M059J (cell line): ENCODE results near the gene LY6G6C. TPM values are rescaled to one million over a fixed set of nuclear protein-coding genes. Genes with fewer than 3 reads are reported as not detected.

ENCODE experiments used
- DNase-seq: peaks from one replicate; pipeline ENCODE4 v3.0.0-alpha.2; 2012; ENCODE audit warnings: low read depth
- total RNA-seq: library from RNA; depleted of rRNA; stranded (reverse); fragments of >200 nt; shearing (Covaris generic); gene quantifications from 2 replicates; pipeline ENCODE4 v1.2.3, GENCODE V29; 2014; rRNA removed

The LY6G6C gene
- total RNA-seq, 1 experiment from 2014 or later, result not detected

DNA sequence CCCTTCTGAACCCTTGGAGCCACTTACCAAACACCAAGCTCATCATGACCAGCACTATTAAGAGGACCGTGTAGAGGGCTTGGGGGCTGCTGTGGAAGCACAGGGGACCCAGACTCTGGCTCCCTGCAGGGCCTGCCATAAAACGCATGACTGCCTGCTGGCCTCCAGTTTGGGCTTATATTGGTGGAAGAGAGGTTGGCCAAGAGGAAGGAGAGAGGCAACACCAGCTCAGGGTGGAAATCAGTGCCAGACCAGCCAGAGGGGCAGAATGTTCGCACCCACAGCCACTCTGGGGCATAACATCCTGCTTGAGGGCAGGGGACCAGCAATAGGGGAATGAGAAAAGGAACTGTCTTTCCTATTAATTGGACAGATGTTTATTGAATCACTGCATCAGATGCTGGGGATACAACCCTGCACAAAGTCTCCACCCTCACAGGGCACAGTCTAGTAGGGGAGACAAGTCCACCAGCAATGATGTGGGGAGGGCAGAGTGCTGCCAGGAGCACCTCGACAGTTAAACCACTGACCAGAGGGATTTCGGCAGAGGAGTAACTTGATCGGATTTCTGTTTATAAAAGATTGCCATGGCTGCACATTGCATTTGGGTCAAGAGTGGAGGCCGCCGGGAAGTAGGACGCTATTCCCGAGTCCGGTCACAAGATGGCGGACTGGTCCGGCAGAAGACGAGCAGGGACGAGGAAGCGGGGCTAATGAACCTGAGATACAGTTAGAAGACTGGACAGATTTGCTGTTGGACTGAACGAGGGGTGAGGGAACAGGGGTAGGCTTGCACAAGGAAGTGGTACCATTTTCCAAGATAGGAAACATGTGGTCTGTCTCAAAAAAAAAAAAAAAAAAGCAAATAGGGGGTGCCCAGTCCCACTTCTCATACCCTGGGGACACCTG is 41.1 kb downstream of the LY6G6C start, which contains the start of gene LY6G5C:
TSS of gene LY6G5C (minus strand) at position 842 of the 909 bp plus-strand sequence. CDS start at position 148, 694 bp downstream.
- DNase-seq, result peak; percentile 93

DNA sequence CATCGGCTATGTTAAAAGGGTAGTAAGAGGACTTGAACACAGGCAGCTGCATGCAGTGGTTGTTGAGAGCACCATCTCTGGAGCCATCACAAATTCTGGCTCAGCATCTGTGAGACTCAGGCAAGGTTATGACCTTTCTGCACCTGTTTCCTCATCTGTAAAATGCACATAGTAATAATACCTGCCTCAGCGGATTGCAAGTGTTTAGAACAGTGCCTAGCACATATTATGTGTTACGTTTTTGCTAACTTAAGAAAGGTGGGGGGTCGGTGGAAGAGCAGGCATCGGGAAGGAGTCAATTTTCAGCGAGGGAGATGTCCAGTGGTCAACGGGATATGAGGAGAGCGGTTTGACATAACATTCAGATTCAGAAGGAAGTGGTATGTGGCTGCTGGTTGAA is 43.6 kb downstream of the LY6G6C start:
- DNase-seq, result no peak

DNA sequence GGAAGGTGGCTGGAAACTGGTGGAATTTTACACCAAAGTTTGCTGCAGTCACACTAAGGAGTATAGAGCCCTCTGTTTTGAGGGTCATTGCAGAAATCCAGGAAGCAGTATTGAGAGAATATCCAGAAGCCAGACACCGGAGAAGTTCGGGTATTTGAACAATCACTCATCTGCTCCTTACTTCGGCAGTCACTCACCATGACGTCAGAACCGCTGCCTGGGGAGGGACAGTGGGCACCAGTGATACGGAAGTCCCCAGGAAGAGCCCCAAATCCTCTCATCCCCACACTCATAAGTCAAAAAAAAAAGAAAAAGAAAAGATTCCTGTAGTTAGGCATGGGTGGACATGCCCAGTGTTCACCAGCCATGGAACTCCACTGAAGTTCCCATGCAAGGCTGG is 44.6 kb downstream of the LY6G6C start:
- no peak for DNase-seq

DNA sequence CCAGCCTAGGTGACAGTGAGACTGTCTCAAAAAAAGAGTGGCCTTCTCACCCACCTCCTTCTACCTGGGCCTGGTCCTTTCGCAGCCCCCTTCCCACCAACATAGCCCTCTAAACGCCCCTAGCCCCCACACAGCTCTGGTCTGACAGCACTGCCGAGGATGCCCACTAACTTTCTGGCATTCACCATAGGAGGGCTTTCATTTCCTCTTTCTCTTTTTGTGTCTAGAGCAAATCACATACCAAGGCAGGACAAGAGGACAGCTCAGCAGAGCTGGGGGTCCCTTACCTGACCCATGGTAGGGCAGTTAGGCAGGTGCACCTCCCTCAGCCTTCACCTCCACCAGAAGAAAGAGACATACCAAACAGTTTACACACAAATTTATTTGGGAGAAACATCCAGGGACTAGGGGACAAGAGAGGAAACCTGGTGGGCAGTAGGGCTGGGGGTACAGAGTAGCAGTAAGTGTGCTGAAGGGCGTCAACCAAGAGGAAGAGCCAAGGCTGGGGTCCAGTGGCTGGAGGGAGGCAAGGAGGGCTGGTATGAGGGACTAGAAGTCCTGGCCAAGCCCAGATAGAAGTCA is 45.1 kb downstream of the LY6G6C start:
- no peak for DNase-seq

DNA sequence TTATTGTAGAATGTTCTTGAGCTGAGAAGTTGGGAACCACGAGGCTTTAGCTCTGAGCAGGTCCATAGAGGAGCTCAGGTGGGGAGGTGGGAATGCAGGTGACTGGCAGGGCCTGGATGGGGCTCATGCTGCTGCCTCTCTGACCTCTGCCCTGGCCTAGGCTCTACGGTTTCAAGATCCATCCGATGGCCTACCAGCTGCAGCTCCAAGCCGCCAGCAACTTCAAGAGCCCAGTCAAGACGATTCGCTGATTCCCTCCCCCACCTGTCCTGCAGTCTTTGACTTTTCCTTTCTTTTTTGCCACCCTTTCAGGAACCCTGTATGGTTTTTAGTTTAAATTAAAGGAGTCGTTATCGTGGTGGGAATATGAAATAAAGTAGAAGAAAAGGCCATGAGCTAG is 51.9 kb downstream of the LY6G6C start, which contains the start of gene LY6G5B:
TSS of gene LY6G5B (plus strand) at position 301 of the 400 bp plus-strand sequence. CDS start 975 bp downstream, outside the sequence.
- DNase-seq, result no peak

Other genes starting within 250 kb of the LY6G6C start
- 47.6 and 59.9 TPM in 2 replicates for gene MICB, start 223.6 kb downstream of the LY6G6C start, total RNA-seq
- gene MCCD1, start 192.8 kb downstream of the LY6G6C start, total RNA-seq, result not detected in 2 replicates
- 351 and 506 TPM in 2 replicates for gene DDX39B, start 179.7 kb downstream of the LY6G6C start, total RNA-seq
- gene ATP6V1G2, start 175.1 kb downstream of the LY6G6C start, total RNA-seq, result 0.20 TPM in 1 of 2 replicates, not detected in the other
- 12.8 and 25.7 TPM in 2 replicates for gene NFKBIL1, start 174.1 kb downstream of the LY6G6C start, total RNA-seq
- gene LTA, start 149.5 kb downstream of the LY6G6C start, total RNA-seq, result not detected in 2 replicates
- 0.47 and 0.62 TPM in 2 replicates for gene TNF, start 146.2 kb downstream of the LY6G6C start, total RNA-seq
- gene LTB, start 139.3 kb downstream of the LY6G6C start, total RNA-seq, result 2.1 and 4.6 TPM in 2 replicates
- not detected in 2 replicates for gene LST1, start 135.5 kb downstream of the LY6G6C start, total RNA-seq
- gene NCR3, start 128.7 kb downstream of the LY6G6C start, total RNA-seq, result not detected in 2 replicates
- gene AIF1, start 106.5 kb downstream of the LY6G6C start, total RNA-seq, result not detected in 2 replicates
- 71.4 and 121 TPM in 2 replicates for gene PRRC2A, start 101.0 kb downstream of the LY6G6C start, total RNA-seq
- gene BAG6, start 69.1 kb downstream of the LY6G6C start, total RNA-seq, result 194 and 317 TPM in 2 replicates
- gene APOM, start 65.9 kb downstream of the LY6G6C start, total RNA-seq, result 3.7 and 6.9 TPM in 2 replicates
- 29.9 and 37.5 TPM in 2 replicates for gene C6orf47, start 61.0 kb downstream of the LY6G6C start, total RNA-seq
- 17.7 and 31.6 TPM in 2 replicates for gene GPANK1, start 56.7 kb downstream of the LY6G6C start, total RNA-seq
- gene CSNK2B, start 55.7 kb downstream of the LY6G6C start, total RNA-seq, result 645 and 1,183 TPM in 2 replicates
- 0.10 and 1.1 TPM in 2 replicates for gene LY6G5B, start 51.8 kb downstream of the LY6G6C start, total RNA-seq
- 2.0 and 2.5 TPM in 2 replicates for gene LY6G5C, start 40.7 kb downstream of the LY6G6C start, total RNA-seq
- gene ABHD16A, start 18.4 kb downstream of the LY6G6C start, total RNA-seq, result 37.0 and 51.9 TPM in 2 replicates
- gene LY6G6F, start 14.9 kb downstream of the LY6G6C start, total RNA-seq, result not detected in 2 replicates
- not detected in 2 replicates for gene LY6G6D, start 6.4 kb downstream of the LY6G6C start, total RNA-seq
- not detected in 2 replicates for gene MPIG6B, start 1.6 kb upstream of the LY6G6C start, total RNA-seq
- 75.1 and 90.7 TPM in 2 replicates for gene DDAH2, start 7.6 kb upstream of the LY6G6C start, total RNA-seq
- 1,686 and 1,715 TPM in 2 replicates for gene CLIC1, start 14.8 kb upstream of the LY6G6C start, total RNA-seq
- gene MSH5, start 18.3 kb upstream of the LY6G6C start, total RNA-seq, result 12.8 and 19.4 TPM in 2 replicates
- 1.7 TPM in 1 of 2 replicates, not detected in the other for gene SAPCD1, start 40.9 kb upstream of the LY6G6C start, total RNA-seq
- 0.94 and 1.8 TPM in 2 replicates for gene VWA7, start 55.6 kb upstream of the LY6G6C start, total RNA-seq
- 33.1 and 51.2 TPM in 2 replicates for gene VARS1, start 74.0 kb upstream of the LY6G6C start, total RNA-seq
- gene LSM2, start 85.2 kb upstream of the LY6G6C start, total RNA-seq, result 162 and 306 TPM in 2 replicates
- 0.30 and 2.5 TPM in 2 replicates for gene HSPA1L, start 93.5 kb upstream of the LY6G6C start, total RNA-seq
- gene HSPA1A, start 93.8 kb upstream of the LY6G6C start, total RNA-seq, result 163 and 238 TPM in 2 replicates
- 185 and 359 TPM in 2 replicates for gene HSPA1B, start 106.0 kb upstream of the LY6G6C start, total RNA-seq
- gene NEU1, start 141.1 kb upstream of the LY6G6C start, total RNA-seq, result 210 and 218 TPM in 2 replicates
- gene SLC44A4, start 157.3 kb upstream of the LY6G6C start, total RNA-seq, result 0.20 TPM in 1 of 2 replicates, not detected in the other
- 51.0 and 73.4 TPM in 2 replicates for gene EHMT2, start 176.0 kb upstream of the LY6G6C start, total RNA-seq
- gene ZBTB12, start 180.3 kb upstream of the LY6G6C start, total RNA-seq, result 0.76 and 2.3 TPM in 2 replicates
- 2.9 and 3.3 TPM in 2 replicates for gene C2, start 206.0 kb upstream of the LY6G6C start, total RNA-seq
- gene CFB, start 224.3 kb upstream of the LY6G6C start, total RNA-seq, result 7.8 and 8.4 TPM in 2 replicates
- gene NELFE, start 237.2 kb upstream of the LY6G6C start, total RNA-seq, result 201 and 228 TPM in 2 replicates
- 60.4 and 72.3 TPM in 2 replicates for gene SKIC2, start 237.4 kb upstream of the LY6G6C start, total RNA-seq